ENCODE results near the gene SRMS. TPM values are rescaled to one million over a fixed set of nuclear protein-coding genes. Genes with fewer than 3 reads are reported as not detected.

Gene SRMS
- total and polyA plus RNA-seq, 2 of the 13 experiments (the other 11 are each of a cell fraction or from before 2014, with no cell fraction given) = not detected

- Histone ChIP-seq H3K9ac (ENCODE audit: insufficient read depth, low read depth, low read length) (0 out of 2 replicates have a peak overlapping the region, but pooled peaks have one; percentile 40), H3K27me3 (ENCODE audit: control insufficient read depth in 1 of 2, insufficient read depth in 2 of 2, low read length in 2 of 2) (peaks cover 24 to 46% of the 10 kb centered on the region in 2 experiments), H3K4me2 (ENCODE audit: low read depth, low read length) (peak overlapping the region; percentile 38), H3K9me3 (ENCODE audit: low read length) (no peaks in the 10 kb centered on the region), H3K27ac (ENCODE audit: extremely low read length, insufficient read depth, low read length) (no peak overlapping the region), H3K4me1 (ENCODE audit: insufficient read depth, low read length) (peaks cover 11% of the 10 kb centered on the region), H3K79me2 (ENCODE audit: insufficient read depth, low read length) (no peaks in the 10 kb centered on the region), H3K36me3 (replicated peaks in 1 of 2; ENCODE audit: control insufficient read depth in 1 of 2, insufficient read depth in 2 of 2, low read length in 2 of 2) (no peaks in the 10 kb centered on the region), H2AFZ (ENCODE audit: low read length) (no peak overlapping the region), H4K20me1 (ENCODE audit: insufficient read depth, low read length) (peaks cover 2% of the 10 kb centered on the region; the same call in 1 of the 2 replicates), H3K4me3 (replicated peaks in 1 of 3; ENCODE audit: insufficient read depth in 1 of 3, low read depth in 2 of 3, low read length in 3 of 3) (peak overlapping the region; percentile 35 to 66 (median 66); a peak in 4 of 6 replicates)
- 35% methylated on average over 22 of the region's 23 CpGs for WGBS (ENCODE audit: low lambda C conversion rate)
- DNase-seq (ENCODE audit: low spot score) (no peak), ATAC-seq (peak; percentile 20), FAIRE-seq (no peak)
- ChIA-PET POLR2A (interaction anchor here (1.1 to 2.1 kb wide), 5 partner anchors 14 to 105 kb away, joined by 3 to 11 read pairs (median 8); partner anchors contain the start of genes GMEB2, HELZ2 and PTK6), CTCF (ENCODE audit: low intra/inter-chr PET ratio, low total read pairs) (no interaction called here)
- in situ Hi-C loops (cut with HindIII; ENCODE audit: extremely low pct_ligation_motif_present, low pct_unique_long_range_greater_than_20kb) = no loop called here
- BruUV-seq (replicated peaks) = no TSS peak
- intact Hi-C loops (cut with micrococcal nuclease; ENCODE audit: unreplicated experiment) = no loop called here
- TF ChIP-seq ZNF619 (CRISPR knock-in tag; IDR thresholded peaks at IDR 0.05) = 0 out of 2 replicates have a peak, but pooled peaks have one; percentile 1
- no peak for TF ChIP-seq ZSCAN9 (CRISPR knock-in tag; IDR thresholded peaks at IDR 0.05; ENCODE audit: borderline replicate concordance)
- TF ChIP-seq ZNF354B (CRISPR knock-in tag; IDR thresholded peaks at IDR 0.05) = no peak
- no peak for TF ChIP-seq ATRX (CRISPR knock-in tag; IDR thresholded peaks at IDR 0.05; ENCODE audit: borderline replicate concordance)
- no peak for TF ChIP-seq ZNF3 (CRISPR knock-in tag; IDR thresholded peaks at IDR 0.05)
- TF ChIP-seq E2F2 (CRISPR knock-in tag; IDR thresholded peaks at IDR 0.05; ENCODE audit: borderline replicate concordance) = no peak
- 0 out of 2 replicates have a peak, but pooled peaks have one; percentile 2 for TF ChIP-seq NFE2L1 (CRISPR knock-in tag; IDR thresholded peaks at IDR 0.05; ENCODE audit: borderline replicate concordance)
- peak; percentile 19; the same call in 1 of the 2 replicates for TF ChIP-seq ZBTB33 (CRISPR knock-in tag; IDR thresholded peaks at IDR 0.05)
- no peak for TF ChIP-seq ATF5 (CRISPR knock-in tag; IDR thresholded peaks at IDR 0.05; ENCODE audit: low read depth)
- peak; percentile 55; the same call in 1 of the 2 replicates for TF ChIP-seq PCBP1 (IDR thresholded peaks at IDR 0.05; ENCODE audit: borderline replicate concordance, low read depth, low read length)
- TF ChIP-seq HNRNPK (IDR thresholded peaks at IDR 0.05; ENCODE audit: low read depth, low read length, poor library complexity, severe bottlenecking) = peak; percentile 87
- no peak for TF ChIP-seq GPBP1L1 (CRISPR knock-in tag; IDR thresholded peaks at IDR 0.05)
- no peak for TF ChIP-seq HHEX (CRISPR knock-in tag; IDR thresholded peaks at IDR 0.05)
These were observed 25.9 kb downstream of the SRMS start for GRCh38 chr20:63521602-63522001.
